Skeletal muscle satellite cell (primary cell): ENCODE measurements around the gene PARK7.

Experiments used
- H3K27me3 ChIP-seq: 2 replicates; pipeline ENCODE4 v1.7.0; 2013; ENCODE audit warnings: low read length; ENCODE audit not compliant: control insufficient read depth, insufficient read depth
- H3K36me3 ChIP-seq: 2 replicates; pipeline ENCODE4 v1.7.0; 2013; ENCODE audit warnings: mild to moderate bottlenecking, control low read depth, low read length; ENCODE audit not compliant: insufficient read depth
- H3K4me1 ChIP-seq: 2 replicates; pipeline ENCODE4 v1.7.0; 2013; ENCODE audit warnings: low read length; ENCODE audit not compliant: control insufficient read depth, insufficient read depth
- H3K4me2 ChIP-seq: 2 replicates; pipeline ENCODE4 v1.7.0; 2013; ENCODE audit warnings: mild to moderate bottlenecking, low read length
- H3K4me3 ChIP-seq: 2 replicates; pipeline ENCODE4 v1.7.0; 2013; ENCODE audit warnings: low read length
- H3K9ac ChIP-seq: 2 replicates; pipeline ENCODE4 v1.7.0; 2013; ENCODE audit warnings: mild to moderate bottlenecking, low read depth, low read length, moderate library complexity
- H3K9me3 ChIP-seq: replicated peaks from 2 replicates; pipeline ENCODE4 v1.7.0; 2013; ENCODE audit warnings: mild to moderate bottlenecking, control low read depth, low read length

The PARK7 gene

GRCh38 chr1:8003438-8004112 is 42.1 kb downstream of the PARK7 start:
- Histone ChIP-seq H3K4me3 (peak overlapping the region; percentile 38), H3K36me3 (no peaks in the 10 kb centered on the region), H3K9ac (peak overlapping the region; percentile 78), H3K4me2 (peak overlapping the region; percentile 72), H3K4me1 (peaks cover 37% of the 10 kb centered on the region), H3K27me3 (no peaks in the 10 kb centered on the region), H3K9me3 (no peaks in the 10 kb centered on the region)

DNA sequence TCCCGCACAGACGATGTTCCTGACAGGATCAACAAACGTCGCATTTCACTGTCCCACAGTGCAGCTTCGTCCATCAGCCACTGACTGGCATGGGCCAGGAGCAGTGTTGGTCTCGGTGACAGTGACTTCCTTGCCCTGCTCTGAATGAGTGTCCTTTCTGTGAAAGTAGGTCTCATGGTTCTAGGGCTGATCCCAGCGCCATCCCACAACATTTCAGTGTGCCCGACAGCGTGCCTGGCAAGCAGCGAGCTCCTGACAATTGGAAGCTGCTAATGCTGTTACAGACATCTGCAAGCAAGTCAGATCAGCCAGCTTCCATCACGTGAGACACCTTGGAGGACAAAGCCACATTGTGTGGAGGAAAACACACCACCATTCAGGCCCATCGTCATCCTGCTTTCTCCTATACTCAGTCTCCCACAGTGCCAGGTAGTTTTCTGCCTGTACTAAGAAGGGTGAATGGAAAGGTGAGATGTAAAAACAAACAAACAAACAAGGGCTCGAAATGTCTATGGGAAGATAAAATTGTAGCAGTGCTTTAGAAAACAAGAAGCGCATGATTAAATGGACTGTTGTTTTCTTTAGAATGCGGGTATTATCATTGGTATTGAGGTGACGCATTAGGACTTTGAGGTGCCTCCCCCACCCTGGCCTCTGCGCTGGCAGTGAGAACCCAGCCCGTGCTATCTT is 42.7 kb downstream of the PARK7 start:
- Histone ChIP-seq H3K9me3 (no peaks in the 10 kb centered on the region), H3K4me2 (peak overlapping the region; percentile 72), H3K36me3 (peaks cover 4% of the 10 kb centered on the region), H3K9ac (peak overlapping the region; percentile 78), H3K4me3 (peak overlapping the region; percentile 38), H3K4me1 (peaks cover 37% of the 10 kb centered on the region), H3K27me3 (no peaks in the 10 kb centered on the region)

DNA sequence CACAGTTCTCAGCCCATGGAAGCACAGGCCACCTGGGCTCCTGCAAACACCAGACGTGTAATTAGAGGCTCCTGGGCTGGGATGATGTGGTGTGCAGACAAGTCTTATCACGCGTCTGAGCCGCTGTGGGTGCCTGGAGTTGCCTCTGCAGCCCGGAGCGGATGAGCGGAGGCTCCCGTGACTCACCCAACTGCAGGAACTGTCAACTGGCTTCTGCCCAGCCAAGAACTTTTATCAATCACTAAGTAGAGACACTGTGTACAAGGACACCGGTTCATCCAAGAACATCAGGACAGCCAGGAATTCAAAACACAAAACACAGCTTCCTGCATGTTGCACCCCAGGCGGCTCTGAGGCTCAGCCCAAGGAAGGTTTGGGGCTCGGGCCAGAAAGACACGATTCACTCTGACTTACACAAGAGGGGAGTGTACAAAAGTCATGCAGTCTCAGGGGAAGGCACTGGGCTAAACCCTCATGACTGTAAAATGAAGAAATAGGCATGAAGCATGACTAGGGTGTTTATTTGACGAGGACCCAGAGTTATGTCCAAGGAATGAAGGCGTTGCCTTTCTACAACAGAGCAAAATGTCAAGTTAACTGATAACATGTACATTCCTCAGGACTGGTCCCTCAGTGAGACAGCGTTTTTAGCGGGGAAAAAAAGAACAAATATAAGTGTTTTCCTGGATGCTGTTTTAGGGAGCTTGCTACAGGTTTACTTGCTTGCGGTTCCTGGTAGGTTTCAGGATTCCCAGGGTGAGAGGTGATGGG is 43.5 kb downstream of the PARK7 start:
- Histone ChIP-seq H3K9me3 (no peaks in the 10 kb centered on the region), H3K9ac (peak overlapping the region; percentile 78), H3K36me3 (peaks cover 12% of the 10 kb centered on the region), H3K4me3 (peak overlapping the region; percentile 38), H3K4me2 (peak overlapping the region; percentile 72), H3K4me1 (peaks cover 37% of the 10 kb centered on the region), H3K27me3 (no peaks in the 10 kb centered on the region)

DNA sequence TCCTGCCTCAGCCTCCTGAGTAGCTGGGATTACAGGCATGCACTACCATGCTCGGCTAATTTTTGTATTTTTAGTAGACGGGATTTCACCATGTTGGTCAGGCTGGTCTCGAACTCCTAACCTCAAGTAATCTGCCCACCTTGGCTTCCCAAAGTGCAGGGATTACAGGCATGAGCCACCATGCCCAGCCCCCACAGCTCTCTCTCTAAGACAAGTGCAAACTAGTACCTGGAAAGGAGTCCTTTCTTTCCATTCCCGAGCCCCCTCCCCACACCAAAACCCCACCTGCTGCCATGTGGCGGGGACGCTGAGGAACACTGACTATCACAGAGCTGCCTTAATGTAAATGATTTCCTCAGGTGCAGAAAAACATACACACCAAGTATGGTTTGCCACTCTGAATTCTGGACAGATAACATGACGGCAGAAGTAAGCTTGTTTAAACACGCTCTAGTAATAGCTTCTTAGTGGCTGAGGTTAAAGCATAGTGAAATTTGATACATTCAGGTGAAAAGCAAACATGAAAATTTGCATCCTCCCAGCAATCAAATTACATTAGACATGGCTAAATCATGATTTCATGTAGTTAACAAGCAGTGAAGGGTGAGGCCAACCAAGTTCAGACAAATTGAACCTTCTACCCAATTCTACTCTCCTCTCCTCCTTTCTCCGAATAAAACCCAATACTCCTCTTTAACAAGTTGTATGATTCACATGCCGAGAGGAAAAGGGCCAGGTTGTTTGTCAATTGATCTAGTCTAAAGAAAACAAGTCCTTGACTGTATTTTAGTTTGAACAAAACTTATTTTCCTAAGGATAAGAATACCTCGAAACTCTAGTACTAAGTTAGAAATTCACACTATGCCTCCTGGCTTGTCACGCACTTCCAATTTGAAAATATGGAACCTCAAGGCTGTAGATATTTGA is 44.8 kb downstream of the PARK7 start:
- H3K4me3 ChIP-seq = no peak overlapping the region
- peaks cover 37% of the 10 kb centered on the region for H3K4me1 ChIP-seq
- H3K9ac ChIP-seq = no peak overlapping the region
- peaks cover 25% of the 10 kb centered on the region for H3K36me3 ChIP-seq
- H3K9me3 ChIP-seq = no peaks in the 10 kb centered on the region
- no peak overlapping the region for H3K4me2 ChIP-seq
- H3K27me3 ChIP-seq = no peaks in the 10 kb centered on the region

DNA sequence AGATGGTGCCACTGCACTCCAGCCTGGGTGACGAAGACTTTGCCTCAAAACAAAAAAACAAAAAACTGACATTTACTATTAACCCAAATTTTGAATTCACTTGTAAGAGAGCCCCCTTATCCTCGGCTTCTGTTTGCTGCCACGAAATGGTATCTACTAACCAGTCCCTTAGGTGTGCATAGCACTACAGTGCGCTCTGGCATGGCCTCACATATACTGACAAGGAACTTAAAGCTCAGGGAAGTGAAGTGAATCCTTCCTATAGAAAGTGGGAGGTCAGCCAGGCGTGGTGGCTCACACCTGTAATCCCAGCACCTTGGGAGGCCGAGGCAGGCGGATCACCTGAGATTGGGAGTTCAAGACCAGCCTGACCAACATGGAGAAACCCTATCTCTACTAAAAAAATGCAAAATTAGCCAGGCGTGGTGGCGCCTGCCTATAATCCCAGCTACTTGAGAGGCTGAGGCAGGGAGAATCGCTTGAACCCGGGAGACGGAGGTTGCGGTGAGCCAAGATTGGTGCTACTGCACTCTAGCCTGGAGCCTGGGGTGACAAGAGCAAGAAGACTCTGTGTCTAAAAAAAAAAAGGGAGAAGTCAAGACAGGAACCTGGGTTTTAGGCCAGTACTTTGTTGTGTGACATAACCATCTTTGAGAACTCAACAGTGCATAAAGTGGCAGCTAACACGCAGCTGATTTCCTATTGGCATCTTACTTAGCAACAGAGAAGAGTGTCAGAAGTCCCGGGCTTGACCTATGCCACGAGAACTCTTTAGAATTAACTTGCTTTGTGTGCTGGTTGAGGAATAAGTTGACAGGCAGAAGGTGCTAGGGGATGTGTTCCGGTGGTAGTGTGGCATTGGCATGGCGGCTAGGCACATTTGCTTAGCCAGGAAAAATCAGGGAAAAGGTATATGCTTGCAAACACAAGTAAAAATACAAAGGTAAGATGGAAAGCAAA is 47.8 kb downstream of the PARK7 start:
- no peaks in the 10 kb centered on the region for H3K27me3 ChIP-seq
- no peak overlapping the region for H3K9ac ChIP-seq
- no peaks in the 10 kb centered on the region for H3K9me3 ChIP-seq
- H3K4me1 ChIP-seq = peaks cover 36% of the 10 kb centered on the region
- H3K4me3 ChIP-seq = no peak overlapping the region
- H3K36me3 ChIP-seq = peaks cover 55% of the 10 kb centered on the region
- H3K4me2 ChIP-seq = no peak overlapping the region

DNA sequence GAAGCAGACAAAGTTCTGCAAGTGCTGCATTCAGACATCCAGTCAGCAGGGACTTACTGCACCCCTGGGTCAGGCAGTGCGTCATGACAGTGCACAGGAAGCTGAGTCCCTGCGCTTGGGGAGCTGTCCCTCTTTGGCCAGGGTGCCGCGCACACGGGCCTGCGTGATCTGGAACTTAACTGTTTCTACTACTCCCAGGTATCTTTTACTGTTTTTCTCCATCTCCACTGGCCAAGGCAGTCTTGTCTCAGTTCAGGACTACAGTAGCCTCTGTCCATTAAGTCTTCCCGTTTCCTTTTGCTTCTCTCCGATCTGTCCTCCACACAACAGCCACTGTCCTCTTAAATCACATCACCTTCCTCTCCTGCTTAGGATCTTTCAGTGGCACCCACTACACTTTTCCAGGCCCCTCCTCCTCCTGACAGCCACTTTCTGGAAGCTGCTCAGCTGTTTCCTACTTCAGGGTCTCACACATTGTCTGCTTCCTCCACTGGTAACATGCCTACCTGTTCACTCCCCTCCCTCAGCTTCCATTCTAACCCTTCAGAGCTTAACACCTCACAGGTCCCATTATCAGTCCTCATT is 48.7 kb downstream of the PARK7 start:
- Histone ChIP-seq H3K36me3 (peaks cover 61% of the 10 kb centered on the region), H3K9ac (no peak overlapping the region), H3K4me1 (peaks cover 37% of the 10 kb centered on the region), H3K4me3 (no peak overlapping the region), H3K27me3 (no peaks in the 10 kb centered on the region), H3K9me3 (no peaks in the 10 kb centered on the region), H3K4me2 (no peak overlapping the region)

GRCh38 chr1:8011016-8011415 is 49.5 kb downstream of the PARK7 start:
- Histone ChIP-seq H3K4me2 (no peak overlapping the region), H3K9ac (no peak overlapping the region), H3K27me3 (no peaks in the 10 kb centered on the region), H3K36me3 (peaks cover 64% of the 10 kb centered on the region), H3K4me3 (no peak overlapping the region), H3K9me3 (no peaks in the 10 kb centered on the region), H3K4me1 (peaks cover 37% of the 10 kb centered on the region)

GRCh38 chr1:8011923-8012858 is 50.7 kb downstream of the PARK7 start:
- Histone ChIP-seq H3K27me3 (no peaks in the 10 kb centered on the region), H3K9me3 (no peaks in the 10 kb centered on the region), H3K9ac (no peak overlapping the region), H3K4me2 (no peak overlapping the region), H3K36me3 (peaks cover 67% of the 10 kb centered on the region), H3K4me3 (no peak overlapping the region), H3K4me1 (peaks cover 40% of the 10 kb centered on the region)

DNA sequence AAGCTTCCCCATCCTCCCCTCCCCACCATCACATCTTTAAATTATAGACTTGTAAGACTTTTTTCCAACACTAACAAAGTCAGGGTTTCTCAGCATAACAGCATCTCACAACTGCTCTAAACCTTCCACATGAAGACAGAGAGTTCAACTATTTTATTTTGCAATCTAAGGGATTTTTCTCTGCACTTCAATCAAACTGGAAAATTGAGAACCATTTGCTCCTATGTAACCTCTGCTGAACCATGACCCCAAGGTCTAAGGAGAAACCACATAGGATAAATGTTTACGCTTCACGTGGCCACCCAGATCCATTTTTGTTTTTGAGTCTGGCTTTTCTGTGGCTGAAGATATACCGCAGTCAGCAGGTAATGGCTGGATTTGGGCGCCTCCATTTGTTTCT is 51.4 kb downstream of the PARK7 start:
- H3K9me3 ChIP-seq = no peaks in the 10 kb centered on the region
- H3K4me1 ChIP-seq = peaks cover 48% of the 10 kb centered on the region
- H3K9ac ChIP-seq = no peak overlapping the region
- no peaks in the 10 kb centered on the region for H3K27me3 ChIP-seq
- no peak overlapping the region for H3K4me2 ChIP-seq
- peaks cover 67% of the 10 kb centered on the region for H3K36me3 ChIP-seq
- H3K4me3 ChIP-seq = no peak overlapping the region
